Measurements from ENCODE around the gene PLCXD3.
"Not testable (repeated sequence)": the region's sequence is repeated elsewhere in the genome, so short reads cannot be mapped to it uniquely, and the experiment has no call there.

PLCXD3 gene, protein sequence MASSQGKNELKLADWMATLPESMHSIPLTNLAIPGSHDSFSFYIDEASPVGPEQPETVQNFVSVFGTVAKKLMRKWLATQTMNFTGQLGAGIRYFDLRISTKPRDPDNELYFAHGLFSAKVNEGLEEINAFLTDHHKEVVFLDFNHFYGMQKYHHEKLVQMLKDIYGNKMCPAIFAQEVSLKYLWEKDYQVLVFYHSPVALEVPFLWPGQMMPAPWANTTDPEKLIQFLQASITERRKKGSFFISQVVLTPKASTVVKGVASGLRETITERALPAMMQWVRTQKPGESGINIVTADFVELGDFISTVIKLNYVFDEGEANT

DNA sequence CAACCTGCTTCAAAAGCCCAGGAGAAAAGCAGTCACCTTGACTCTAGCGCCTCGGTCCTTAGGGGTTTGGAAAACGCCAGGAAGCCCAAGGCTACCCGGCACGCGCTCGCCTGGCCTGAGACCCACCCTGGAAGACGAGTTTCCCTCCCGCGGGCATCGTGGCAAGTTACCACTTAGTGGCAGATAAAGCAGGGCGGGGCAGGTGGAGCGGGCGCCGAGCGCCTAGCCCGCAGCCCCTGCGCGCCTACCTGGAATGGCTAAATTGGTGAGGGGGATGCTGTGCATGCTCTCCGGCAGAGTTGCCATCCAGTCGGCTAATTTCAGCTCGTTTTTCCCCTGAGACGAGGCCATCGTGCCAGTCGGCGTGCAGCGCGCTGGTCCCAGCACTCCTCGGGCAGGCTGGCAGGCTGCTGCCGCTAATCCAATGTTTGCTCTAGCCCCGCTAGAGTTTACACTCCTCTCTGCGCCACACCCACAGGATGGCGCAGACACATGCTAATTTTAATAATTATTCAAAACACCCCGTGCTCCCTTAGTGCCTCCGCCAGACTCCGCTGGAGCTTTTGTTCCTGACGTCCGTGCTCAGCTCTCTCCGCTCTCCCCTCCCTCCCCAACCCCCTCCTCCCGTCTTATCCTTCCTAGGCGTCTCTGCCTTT, at the start of gene PLCXD3:
Gene PLCXD3 (minus strand): TSS at position 426 of the 656 bp plus-strand sequence. CDS start 75 bp downstream, at position 351.
- no peak for DNase-seq

DNA sequence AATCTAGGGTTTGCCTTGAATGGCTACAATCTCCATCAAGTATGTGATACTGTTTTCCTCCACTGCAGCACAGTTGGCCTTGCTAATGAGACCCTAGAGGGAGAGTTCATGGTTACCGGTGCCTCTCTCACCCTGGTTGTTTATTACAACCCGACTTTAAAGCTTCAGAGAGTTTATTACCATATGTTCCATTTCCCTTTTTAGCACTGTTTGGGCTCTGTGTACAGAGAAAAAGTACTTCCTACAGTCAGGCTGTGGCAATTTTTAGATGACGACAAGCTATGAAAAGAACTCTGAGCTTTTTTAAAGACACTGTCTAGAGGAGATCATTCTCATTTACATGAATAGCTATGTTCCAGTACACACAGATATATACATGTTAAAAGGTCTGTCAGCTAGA, 48.8 kb upstream of the PLCXD3 start:
- DNase-seq: no peak

DNA sequence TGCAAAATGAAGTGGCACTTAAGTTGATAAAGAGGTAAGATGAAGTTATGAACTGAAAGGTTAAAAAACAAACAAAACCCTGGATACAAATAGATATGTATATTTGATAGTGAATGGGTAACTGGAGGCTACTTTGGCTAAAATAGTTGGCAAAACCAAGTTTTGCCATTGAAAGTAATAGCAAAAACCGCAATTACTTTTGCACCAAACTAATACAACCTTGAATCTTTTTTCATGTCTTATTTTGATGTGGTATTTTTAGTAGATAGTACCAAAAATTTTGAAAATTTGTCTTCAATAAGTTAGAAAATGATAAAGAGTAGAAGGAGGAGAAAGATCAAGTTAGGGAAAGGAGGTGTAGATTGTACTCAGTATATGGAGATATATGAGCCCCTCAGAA, 47.9 kb upstream of the PLCXD3 start:
- no peak for DNase-seq

DNA sequence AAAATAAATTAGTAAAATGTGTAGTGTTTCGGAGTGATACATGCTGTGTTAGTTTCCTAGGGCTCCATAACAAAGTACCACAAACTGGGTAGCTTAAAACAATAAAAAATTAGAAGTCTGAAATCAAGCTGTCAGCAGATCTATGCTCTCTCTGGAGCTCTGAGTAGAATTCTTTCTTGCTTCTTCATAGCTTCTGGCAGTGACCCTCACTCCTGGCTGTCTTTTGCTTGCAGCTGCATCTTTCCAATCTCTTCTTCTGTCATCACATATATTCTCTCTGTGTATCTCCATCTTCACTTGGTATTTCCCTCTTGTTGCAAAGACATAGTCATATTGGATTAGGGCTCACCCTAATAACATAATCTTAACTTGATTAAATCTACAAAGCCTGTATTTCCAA, 37.6 kb upstream of the PLCXD3 start:
- no peak for DNase-seq

DNA sequence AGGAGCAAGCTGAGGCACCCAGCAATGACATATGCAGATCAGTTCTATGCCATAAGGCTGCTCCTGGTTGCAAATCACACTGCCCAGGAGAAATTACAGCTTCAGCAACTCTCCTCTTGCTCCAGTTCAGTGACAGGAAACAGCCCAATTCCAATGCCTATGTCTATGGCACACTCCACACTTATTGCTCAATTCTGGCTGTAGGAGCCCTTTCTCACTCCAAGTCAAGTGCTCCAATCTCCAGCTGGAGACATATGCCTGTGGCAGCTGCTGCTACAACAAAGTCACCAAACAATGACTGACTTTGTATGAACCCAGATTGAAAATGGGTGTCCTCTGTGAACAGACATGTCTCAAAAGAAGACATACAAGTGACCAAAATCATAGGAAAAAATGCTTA, 31.8 kb upstream of the PLCXD3 start:
- DNase-seq: no peak

DNA sequence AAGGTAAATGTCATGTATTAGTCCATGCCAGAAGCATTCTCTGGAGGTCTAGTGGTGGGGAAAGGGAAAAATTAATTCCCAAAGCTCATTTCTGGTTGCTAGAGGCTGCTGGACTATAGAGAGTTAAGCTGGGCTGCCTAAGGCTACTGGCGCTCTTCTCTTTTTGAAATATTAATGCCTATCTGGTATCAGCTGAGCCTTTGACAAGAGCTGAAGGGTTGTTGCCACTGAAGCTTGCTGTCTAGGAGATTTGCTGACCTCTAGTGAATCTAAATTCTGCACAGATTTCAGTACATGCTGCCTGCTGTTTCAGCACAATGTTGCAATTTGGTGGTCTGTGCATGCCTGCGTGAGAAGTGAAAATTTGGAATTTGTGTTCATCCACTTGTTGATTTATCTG, 29.1 kb upstream of the PLCXD3 start:
- DNase-seq: no peak

DNA sequence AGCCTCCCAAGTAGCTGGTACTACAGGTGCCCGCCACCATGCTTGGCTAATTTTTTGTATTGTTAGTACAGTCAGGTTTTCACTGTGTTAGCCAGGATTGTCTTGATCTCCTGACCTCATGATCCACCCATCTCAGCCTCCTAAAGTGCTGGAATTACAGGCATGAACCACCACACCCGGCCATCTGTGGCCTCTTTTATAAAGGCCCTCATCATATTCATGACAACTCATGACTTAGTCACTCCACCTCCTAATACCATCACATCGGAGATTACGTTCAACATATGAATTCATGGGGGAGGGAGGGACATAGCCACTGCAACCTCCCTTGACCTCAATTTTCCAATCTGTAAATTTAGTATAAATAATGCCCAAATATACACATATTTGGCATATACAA, 27.2 kb upstream of the PLCXD3 start:
- no peak for DNase-seq

DNA sequence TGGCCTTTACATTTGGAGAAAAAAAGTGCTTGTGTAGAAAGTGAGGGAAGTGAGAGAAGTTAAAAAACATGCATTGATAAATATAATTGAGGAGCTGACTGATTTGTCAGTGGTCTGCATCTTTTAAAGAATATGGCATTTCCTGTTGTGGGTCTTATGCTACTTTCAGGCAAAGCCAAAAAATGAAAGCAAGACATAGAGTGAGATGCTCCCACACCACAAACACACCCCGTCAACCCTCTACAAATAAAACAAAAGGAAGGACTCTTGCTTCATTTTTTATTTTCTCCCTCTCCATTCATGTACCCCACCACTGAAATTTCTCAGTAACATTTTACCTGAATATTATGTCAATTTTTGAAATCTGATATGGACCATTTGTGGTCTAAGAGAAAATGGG, 22.1 kb upstream of the PLCXD3 start:
- DNase-seq: no peak

DNA sequence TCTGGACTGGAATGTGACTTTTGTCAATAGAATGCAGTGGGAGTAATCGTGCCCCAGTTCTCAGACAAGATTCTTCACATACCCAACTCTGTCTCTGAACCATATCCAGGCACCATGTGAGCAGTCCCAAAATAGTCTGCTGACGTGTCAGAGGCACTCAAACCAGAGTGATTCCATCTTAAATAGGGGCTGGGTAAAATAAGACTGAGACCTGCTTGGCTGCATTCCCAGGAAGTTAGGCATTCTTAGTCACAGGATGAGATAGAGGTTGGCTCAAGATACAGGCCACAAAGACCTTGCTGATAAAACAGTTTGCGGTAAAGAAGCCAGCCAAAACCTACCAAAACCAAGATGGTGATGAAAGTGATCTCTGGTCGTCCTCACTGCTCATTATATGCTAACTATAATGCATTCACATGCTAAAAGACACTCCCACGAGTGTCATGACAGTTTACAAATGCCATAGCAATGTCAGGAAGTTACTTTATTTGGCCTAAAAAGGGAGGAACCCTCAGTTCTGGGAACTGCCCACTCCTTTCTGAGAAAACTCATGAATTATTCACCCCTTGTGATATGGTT, 16.9 kb upstream of the PLCXD3 start:
- no peak for DNase-seq

DNA sequence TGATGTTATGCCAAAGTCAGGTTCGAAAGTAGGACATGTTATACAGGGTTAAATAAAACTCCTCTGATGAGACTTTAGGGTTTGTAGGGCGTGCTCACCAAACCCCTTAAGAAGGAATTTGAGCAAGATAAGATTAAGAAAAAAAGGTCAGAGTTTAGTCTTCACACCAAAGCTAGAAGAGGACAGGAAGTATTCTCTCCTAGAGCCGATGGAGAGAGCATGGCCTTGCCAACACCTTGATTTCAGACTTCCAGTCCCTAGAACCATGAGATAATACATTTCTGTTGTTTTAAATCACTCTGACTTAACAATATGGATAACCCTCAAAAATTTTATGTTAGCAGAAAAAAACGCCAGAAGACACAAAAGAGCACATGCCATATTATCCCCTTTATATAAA, 16.3 kb upstream of the PLCXD3 start:
- DNase-seq: no peak

DNA sequence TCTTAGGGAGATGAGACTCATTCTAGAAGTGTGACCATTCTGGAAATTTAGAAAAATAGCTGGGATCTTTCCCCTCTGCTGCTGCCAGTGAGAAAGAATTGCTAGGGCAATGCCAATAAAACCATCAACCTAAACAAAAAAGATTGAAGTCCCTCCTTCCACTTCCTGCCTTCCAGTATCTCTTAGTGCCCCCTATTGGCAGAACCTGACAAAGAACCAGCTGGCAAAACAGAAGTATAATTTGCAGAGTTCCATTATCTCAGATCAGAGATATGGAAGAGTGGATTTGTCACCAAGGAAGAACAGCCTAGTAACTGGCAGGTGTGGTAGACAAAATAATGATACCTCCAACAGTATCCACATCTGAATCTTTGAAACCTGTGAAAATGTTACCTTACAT, 13.8 kb upstream of the PLCXD3 start:
- peak; percentile 16 for DNase-seq

DNA sequence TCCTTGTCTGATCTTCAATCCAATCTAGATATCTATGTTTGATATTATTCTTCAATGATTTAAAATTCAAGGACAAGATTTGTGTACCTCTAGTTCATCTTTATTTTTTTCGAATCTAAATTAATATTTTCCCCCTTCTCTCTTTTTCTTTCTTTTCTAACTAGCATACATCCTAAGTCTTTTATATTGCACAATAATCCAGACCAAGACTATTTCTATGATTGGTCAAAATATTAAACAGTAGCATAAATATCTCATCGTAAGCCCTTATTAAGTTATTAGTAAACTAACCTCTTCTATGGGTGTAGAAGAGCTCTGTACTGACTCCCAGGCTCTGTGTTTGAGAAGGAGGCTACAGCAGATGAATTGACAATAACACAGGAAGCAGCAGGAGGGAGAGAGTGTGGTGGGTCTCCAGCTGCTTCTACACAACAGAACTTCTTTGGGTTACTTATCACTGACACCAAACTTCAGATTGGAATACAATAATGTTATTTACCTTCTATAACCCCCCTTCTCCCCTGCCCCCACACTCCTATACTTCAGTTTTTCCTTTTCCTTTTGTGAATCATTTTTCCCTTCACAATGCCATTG, 11.9 kb upstream of the PLCXD3 start:
- DNase-seq: no peak

DNA sequence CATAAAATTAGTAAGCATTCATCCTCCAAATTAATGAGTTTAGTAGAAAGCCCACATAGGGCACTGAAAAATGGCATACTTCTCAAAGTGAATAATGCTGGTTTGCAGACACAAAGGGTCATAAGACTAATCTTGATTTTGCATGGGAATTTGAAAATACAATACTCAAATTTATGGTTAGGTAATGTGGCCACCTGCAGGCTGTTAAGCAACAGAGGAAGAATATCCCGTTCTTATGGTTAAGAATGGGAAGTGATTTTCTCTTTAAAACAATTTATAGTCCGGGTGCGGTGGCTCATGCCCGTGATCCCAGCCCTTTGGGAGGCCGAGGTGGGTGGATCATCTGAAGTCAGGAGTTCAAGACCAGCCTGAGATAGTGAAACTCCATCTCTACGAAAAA, 9.4 kb upstream of the PLCXD3 start:
- no peak for DNase-seq

DNA sequence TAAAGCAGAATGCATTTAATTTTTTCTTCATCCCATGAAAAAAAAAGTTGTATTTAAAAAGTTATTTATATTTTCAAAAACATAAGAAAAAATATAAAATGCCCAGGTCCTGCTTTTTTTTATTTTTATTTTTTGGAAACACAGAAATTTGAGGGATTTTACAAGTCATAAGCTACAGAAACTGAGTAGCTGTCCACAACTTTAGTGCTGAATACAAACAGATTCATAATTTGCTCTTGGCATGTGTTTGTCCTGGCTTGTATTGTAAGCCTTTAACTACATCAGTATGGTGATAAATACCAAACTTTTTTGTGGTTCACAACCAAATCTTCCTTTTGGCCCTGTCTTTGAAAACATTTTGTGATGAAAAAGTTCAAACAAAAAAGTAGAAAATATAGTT, 7.5 kb upstream of the PLCXD3 start:
- DNase-seq: no peak

DNA sequence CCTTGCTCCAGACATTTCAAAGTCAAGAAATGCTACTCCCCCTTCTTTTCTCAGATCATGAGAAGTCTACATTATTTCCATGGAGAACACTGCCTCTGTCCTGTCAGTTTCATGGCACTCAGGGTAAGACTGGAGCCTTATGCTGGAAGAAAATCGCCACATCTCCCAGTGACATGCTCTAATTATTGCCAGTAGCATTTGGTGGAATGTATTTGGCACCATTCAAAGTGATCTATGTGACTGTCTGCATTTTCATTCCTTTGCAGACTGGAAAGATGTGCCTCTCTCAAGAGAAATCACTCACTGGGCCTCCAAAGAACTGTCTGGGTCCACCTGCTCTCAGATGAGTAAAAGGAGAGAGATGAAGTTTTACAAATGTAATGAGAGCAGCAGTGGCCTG, 840 bp upstream of the PLCXD3 start:
- no peak for DNase-seq

DNA sequence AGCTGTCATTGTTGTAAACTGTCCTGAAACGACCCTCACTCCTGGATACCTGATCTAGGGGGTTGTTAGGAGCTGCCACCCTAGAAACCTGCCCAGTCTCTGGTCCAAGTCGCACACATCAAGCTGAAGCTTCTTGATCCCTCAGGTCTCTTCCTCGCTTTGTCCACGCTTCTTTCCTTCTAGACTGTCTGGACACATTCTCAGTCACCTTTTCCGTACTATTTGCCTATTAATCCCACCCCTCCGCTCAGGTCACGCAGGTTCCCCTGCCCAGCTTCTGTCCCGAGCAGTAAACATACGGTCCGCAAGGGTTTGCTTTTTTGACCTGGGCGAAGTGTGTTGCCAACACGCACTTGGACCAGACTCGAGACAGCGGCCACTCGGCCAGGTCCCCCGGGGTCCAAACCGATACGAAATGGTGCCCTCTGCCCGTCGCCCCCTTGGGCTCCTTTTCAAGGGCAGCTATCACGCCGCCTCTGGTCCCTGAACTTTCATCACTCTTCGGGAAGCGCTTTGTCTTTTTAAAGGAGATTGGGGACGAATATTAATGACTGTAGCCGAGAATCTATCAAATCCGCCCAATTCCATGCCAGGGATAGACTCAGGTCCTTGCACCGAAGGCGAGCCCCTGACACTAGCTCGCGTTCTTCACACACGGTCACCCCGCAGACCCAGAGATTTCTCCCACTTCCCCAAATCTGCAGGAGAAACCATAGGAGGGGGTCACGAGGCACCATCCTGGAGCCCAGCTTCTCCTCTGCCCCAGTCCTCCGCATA, 814 bp downstream of the PLCXD3 start:
- no peak for DNase-seq

DNA sequence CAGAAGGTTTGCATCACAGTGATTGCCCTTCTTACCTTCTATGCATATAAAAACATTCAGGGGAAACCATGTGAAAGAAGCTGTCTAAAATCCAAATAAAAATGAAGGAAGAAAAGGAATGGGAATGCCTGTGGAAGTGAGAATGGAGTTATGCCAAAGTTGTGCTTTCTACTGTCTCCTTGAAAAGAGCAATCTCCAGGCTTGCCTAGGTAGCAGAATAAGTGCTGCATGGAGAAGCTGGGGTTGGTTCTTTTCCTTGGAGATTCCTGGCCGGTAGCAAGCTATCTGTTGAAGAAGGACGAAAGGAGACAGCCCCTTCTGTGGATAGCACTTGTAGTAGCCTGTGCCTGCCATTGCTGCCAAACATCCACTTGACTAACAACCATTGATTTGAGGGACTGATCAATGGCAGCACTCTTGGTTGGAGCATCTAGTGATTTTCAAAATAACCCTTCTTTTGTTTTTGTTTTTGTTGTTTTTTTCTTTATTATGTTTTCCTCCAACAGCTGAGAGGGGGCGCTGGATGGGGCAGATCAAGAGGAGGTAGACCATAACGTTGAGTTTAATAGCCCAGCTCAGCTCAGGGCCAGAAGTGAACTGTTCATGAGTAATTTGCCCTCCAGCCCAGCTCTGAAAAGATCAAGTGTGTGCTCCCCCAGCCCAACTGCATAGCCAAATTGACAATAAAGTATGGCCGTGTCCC, 1.6 kb downstream of the PLCXD3 start:
- no peak for DNase-seq

DNA sequence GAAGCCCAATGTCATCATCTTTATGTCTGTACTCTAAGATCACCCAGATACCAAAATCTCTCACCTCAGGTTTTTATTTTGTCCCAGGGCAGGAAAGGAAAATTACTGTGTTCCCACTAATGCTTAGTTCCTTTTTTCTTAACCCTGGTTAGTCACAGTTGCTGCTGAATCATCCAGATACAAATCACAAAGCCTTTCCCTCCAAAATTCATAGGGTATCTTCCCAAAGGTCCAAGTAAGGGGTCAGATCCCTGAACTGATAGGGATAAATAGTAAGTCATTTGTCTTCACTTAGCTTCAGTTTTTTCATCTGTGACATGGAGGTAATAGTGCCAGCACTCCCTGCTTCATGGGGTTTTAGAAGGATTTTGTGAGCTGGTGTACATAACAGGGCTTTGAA, 2.2 kb downstream of the PLCXD3 start:
- no peak for DNase-seq

DNA sequence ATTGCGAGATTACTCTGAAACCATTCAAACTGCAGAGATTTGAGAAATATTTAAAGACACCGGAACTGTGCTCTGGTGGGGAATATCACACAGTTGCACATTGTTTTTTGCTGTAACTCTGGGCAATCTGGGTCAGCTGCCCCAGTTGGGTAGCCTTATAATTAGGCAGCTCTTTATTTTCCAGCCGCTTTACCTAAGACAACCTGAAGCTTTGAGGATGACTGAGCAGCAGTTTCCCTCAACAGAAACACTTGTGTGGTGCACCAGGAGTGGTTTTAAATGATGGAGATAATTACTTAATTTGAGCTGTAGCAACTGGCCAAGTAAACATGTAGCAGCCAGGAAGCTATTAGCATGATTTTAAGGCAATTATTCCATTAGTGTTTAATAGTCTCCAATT, 2.9 kb downstream of the PLCXD3 start:
- no peak for DNase-seq

DNA sequence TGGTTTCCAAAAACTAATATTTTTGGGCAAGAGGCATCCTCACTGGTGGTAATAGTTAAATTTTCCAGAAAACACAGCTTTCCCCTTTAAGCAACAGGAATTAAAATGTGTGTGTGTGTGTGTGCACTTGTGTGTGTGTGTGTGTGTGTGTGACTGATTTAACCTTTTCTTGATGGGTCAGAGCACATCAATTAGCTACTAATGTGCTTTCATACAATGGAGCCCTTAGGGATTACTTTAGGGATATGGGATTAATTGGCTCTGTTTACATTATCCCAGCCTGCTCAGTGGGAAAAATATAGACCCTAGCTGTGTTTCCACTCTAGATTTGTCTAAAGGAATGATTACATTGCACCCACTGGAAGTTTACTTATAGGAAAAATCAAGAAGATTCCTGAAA, 6.5 kb downstream of the PLCXD3 start:
- DNase-seq: no peak

DNA sequence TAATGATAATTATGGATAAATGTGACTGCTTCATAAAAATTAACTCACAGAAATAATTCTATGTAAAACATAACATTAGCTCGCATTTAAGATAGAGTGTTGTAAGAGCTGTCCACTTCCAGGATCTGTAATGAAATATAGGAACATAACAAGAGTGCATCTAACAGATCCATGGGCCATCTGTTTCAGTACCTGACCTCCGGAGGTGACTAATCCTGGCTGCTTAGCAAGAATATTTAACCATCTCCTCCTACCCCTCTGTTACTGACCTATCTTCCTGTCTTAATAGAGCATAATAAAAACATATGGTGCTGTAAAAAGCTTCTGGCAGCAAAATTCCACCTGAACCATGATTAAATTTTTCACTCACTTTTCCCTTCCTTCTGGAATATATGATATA, 7.1 kb downstream of the PLCXD3 start:
- DNase-seq: no peak

DNA sequence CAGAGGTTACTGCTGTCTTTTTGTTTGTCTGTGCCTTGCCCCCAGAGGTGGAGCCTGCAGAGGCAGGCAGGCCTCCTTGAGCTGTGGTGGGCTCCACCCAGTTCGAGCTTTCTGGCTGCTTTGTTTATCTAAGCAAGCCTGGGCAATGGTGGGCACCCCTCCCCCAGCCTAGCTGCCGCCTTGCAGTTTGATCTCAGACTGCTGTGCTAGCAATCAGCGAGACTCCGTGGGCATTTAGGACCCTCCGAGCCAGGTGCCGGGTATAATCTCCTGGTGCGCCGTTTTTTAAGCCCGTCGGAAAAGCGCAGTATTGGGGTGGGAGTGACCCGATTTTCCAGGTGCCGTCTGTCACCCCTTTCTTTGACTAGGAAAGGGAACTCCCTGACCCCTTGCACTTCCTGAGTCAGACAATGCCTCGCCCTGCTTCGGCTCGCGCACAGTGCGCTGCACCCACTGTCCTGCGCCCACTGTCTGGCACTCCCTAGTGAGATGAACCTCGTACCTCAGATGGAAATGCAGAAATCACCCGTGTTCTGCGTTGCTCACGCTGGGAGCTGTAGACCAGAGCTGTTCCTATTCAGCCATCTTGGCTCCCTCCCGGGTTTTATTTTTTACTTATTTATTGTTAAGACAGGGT, 16.8 kb downstream of the PLCXD3 start:
- not testable (repeated sequence) for DNase-seq
